ENCODE measurements around the gene METTL9.
A peak's percentile ranks its signal among the peaks of the same experiment; 100 is the strongest.
"Not testable (repeated sequence)": the region's sequence is repeated elsewhere in the genome, so short reads cannot be mapped to it uniquely, and the experiment has no call there.

METTL9 gene

DNA sequence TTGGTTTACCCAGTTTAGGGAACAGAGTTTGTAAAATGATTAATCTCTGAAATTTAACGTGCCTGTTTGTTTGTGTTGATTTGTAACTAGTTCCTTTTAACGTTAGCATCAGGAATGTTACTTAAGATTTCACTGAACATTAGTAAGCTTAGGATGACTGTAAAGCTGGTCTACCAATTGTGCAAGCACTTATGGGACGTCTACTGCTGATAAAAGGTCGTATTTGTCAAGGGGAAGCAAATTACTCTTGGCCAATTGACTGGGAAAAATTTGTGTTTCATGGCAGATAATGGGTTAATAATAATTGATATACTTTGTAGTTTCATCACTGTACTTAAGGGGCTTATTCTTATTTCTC is 11.8 kb downstream of the METTL9 start:
- peak; percentile 57 to 90 (median 71) for DNase-seq

DNA sequence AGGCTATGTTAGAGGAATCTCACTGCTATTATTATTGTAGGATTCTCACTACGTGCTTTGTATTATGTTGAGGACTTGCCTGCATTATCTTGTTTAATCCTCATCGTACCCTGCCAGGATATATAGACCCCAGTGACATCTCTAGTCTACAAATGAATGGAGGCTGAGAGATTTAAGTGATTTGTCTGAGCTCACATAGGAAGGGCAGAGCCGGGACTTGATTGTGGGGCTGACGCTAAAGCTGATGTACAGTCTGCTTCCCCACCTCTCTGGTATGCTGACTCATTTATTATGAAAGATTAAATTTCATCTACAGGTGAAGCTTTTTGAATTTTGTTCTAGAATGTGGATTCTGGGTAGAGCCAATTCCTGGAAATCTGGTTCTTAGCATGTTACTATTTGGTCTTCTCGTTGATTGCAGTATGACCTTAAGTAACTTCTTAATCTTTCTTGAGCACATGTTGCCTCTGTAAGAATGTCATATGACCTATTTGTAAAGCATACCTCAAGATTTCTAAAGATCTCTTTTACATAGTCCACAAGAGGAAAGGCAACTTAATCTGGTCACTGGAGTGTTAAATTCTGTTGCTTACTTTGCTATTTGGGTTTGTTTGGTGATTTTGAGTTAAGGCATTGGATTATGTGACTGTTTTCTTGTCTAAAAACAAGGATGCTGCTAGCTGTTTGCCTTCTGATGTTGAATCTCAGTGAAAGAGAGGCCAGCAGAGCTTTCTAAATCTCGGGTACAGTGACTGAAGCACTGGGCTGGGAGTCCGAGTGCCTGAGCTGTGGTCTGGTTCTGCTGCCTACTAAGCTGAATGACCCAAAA is 12.4 kb downstream of the METTL9 start:
- DNase-seq = peak; percentile 25 to 80 (median 63)

DNA sequence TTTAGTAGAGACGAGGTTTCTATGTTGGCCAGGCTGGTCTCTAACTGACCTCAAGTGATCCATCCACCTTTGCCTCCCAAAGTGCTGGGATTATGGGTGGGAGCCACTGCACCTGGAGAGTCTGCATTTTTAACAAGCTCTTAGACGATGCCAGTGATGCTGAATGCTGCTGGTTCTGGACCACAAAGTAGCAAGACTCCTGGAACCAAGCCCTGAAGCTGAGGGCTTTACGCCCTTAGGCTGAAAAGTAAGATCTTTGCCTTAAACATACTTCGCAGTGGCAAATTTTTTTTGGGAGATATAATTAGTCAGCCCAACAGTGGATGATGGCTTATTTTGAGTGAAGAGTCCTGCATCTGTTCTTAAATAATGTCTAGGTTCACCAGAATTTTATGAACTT is 14.0 kb downstream of the METTL9 start:
- DNase-seq = no peak

DNA sequence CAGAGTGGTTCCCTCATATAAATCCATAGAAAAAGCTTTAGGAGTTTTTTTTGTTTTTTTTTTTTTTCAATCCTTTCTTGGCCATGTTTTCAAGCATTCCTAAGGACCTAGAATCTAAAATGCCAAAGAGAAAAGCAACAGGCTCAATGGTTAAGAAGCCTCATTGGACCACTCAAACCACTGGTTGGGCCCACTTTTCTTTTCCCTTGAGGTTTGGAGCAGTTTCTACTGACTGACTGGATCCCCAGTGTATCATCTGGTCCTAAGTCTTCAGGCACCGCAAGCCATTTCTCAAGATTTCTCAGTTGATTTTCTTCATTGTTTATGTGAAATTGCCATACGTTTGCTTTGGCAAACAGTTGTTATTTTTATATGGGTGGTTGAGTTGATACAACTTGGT is 14.4 kb downstream of the METTL9 start:
- no peak for DNase-seq

DNA sequence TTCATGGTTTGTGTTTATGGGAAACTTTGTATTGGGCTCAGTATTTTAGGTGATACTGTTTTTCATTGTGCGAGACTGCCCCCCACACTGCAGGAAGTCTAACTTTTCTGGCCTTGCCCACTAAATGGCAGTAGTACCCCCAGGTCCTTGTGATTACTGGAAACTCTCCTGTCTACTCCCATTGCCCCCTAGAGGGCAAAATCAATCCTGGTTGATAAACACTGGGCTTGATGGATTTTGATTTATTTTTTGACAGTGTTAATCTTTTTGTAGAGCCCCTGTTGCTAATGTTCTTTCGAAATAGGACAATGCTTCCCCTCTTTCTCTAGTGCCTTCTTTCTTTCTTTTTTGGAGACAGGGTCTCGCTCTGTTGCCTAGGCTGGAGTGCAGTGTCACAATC is 15.5 kb downstream of the METTL9 start:
- DNase-seq = no peak

DNA sequence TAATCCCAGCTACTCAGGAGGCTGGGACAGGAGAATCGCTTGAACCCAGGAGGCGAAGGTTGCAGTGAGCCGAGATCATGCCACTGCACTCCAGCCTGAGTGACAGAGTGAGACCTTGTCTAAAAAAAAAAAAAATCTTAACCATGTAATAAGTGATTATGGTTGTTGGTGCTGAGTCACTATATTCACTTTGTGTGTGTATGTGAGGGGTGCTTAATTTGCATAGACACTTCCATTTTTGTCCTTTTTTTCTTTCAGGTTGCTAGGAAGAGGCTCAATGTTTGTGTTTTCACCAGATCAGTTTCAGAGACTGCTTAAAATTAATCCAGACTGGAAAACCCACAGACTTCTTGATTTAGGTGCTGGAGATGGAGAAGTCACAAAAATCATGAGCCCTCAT is 18.2 kb downstream of the METTL9 start:
- peak in 1 of 4 experiments; percentile 46 for DNase-seq

DNA sequence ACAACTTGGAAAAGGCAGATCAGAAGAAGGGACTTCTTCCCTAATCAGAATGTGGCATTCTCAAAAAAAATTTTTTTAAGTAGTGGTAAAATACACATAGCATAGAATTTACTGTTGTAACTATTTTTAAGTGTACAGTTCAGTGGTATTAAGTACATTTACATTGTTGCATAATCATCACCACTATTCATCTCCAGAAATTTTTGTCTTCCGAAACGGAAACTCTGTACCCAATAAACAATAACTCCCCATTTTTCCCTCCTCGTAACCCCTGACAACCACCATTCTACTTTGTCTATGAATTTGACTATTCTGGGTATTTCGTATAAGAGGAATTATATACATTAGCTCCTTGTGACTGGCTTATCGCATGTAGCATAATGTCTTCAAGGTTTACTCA is 18.9 kb downstream of the METTL9 start:
- DNase-seq = no peak

DNA sequence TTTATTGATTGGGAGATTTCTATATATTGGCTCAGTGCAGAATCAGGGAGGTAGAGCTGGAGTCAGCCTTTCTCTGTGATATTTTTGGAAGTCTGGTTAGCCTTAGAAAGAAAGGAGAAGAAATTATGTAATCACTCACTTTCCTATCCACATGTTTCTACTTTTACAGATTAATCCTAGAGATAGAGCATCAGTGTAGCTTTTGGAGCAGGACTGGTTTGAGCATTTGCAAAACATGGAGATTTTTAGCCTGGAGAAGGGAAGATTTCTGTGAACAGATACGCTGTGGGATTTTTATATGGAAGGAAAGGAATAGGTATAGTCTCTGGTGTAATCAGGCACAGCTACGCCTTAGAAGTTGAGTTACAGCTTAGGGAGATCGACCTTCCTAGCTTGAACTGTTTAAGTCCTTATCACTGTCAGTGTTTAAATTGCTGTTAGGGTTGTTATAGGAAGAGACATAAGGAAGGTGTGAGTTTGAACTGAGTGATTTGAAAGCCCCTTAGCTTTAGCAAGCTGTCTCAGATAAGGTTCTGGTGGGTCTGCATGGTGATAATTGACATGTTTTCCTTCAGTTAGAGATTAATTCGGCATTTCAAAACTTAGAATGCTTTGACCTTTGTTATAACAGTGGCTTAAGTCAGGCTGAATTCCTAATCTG is 20.5 kb downstream of the METTL9 start:
- DNase-seq = no peak

DNA sequence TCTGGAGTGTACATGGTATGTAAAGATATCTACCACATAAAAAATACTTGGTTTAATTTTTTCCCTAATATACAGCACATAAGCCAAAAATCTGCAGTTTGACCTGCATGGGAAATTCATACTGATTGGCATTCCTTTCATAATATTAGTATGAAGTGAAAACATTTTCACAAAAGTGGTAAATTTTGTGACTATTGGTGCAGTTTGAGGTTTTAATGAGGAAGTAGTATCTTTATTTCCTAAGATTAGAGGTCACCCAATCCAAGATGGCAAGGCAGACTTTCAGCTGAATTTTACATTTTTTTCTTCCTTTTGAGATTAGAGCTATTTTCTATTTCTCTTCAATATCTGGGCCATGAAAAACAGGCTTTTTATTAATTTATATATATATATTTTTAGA is 21.2 kb downstream of the METTL9 start:
- DNase-seq = no peak

DNA sequence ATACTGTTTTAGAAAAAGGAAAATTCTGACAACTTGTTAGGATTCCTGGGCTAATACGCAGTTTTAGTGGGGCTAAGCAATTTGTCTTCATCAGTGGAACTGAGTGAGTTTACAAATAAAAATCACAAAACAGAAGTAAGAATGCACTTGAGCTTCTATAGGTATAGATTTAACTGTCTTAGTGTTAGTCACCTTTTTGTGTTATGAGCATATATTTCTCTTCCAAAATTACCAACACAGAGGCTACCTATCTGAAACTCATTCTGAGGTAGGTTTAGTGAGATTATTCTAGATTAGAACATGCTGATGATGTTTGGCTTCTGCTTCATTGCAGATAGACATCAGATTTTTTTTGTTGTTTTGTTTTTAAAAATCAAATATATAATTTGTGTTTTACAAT is 23.2 kb downstream of the METTL9 start:
- DNase-seq = no peak

DNA sequence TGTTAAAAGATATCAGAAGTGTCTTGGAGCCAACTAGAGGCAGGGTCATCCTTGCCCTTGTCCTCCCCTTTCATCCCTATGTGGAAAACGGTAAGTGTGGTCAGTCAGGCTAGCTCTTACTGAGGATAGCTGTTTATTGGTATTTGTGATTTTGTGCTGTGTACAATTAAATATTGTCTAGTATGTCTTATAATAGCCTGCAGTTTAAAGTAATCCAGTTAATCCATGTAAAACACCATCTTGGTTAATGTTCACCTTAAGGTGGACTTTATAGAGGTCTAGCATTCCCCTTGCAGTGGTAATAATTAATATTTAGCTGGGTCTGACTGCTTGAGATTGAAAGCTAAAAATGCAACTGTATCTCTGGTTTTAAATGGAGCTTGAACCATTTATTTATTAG is 25.6 kb downstream of the METTL9 start:
- no peak for DNase-seq

DNA sequence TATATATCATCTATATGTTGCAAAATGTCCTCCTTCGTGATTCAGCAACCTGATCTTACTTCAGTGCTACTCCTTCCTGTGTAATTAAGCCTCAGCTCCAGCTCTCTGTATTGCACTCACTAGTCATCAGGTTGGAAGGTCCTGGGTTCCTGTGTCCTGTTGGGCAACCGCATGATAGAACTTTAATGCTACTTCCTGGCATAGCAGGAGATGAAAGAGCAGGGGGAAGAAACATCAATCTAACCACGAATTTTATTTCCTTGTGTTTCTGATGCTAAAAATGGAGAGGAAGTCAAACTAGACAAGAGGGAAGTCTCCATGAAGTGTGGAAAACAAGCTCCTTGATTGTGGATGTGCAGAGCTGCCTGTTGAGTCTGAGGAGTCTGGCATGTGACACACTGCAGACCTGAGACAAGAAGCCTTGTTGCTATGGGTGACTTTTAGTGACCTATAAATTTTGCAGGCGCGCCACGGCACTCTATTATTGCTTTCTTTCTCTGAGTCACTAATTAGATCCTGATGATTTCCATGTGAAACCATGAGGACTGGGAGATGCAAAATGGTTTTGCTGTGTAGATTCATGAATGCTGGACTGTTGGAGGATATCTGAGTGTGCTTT is 27.4 kb downstream of the METTL9 start:
- DNase-seq = peak; percentile 72 to 90 (median 76)

DNA sequence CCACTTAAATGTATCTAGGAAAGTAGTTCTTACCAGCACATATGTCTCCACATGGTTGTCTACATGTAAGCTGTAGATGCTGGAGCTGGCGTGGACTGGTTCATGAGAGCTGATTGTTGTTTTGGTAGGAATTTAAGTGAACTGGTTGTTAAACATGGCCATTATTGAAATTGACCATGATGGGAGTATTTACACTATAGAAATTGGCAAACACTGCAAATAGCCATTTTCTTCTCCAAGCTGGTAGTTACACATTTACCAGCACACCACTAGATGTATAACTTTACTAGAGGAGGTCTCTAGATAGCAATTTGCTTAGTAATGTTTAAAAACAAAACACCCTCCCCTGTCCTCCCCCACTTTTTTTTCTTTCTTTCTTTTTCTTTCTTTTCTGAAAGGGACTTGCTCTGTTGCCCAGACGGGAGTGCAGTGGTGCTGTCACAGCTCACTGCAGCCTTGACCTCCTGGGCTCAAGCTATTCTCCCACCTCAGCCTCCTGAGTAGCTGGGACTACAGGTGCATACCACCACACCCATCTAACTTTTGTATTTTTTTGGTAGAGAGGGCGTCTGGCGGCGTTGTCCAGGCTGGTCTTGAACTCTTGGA is 28.8 kb downstream of the METTL9 start:
- no peak for DNase-seq

DNA sequence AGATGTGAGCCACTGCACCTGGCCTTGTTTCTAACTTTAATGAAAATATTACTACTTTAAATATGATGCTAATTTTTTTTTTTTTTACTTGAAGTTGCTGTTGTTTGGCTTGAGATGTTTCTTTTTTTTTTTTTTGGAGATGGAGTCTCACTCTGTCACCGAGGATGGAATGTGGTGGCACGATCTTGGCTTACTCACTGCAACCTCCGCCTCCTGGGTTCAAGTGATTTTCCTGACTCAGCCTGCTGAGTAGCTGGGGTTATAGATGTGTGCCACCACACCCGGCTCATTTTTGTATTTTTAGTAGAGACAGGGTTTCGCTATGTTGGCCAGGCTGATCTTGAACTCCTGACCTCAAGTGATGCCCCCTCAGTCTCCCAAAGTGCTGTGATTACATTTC is 29.4 kb downstream of the METTL9 start:
- no peak for DNase-seq

DNA sequence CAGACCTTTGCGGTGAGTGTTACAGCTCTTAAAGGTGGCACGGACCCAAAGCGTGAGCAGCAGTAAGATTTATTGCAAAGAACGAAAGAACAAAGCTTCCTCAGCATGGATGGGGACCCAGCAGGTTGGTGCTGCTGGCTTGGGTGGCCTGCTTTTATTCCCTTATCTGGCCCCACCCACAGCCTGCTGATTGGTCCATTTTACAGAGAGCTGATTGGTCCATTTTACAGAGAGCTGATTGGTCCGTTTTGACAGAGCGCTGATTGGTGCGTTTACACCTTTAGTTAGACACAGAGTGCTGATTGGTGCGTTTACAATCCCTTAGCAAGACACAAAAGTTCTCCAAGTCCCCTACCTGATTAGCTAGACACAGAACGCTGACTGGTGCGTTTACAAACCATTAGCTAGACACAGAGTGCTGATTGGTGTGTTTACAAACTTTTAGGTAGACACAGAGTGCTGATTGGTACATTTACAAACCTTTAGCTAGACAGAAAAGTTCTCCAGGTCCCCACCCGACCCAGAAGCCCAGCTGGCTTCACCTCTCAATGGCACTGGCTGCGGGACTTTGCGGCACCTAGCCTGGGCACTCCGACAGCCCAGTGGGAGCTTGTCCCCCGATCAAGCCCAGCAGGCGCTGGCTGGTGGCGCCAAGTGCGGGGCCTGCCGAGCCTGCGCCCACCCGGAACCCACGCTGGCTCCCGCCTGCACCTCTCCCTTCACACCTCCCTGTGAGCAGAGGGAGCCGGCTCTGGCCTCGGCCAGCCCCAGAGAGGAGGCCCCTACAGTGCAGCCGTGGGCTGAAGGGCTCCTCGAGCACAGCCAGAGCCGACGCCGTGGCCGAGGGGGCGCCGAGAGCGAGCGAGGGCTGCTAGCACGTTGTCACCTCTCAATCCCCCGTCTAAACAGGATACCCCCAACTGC is 30.5 kb downstream of the METTL9 start:
- not testable (repeated sequence) for DNase-seq

DNA sequence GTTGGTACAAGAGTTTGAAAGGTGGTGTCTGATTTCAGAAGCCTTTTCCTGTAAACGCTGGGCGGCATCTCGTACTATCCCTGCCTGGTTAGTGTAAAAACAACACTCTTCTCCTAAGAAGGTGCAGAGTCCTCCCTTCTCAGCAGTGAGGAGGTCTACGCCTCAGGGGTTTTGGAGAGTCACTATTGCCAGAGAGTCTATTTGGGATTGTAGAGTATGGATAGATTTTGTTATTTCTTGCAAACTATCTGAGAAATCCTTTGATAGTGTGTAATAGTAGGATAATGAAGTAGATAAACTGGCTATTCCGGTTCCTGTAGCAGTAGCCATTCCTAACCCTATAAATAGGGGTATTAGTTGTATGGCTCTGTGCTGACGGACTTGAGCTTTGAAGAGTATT is 31.5 kb downstream of the METTL9 start:
- DNase-seq = not testable (repeated sequence)

DNA sequence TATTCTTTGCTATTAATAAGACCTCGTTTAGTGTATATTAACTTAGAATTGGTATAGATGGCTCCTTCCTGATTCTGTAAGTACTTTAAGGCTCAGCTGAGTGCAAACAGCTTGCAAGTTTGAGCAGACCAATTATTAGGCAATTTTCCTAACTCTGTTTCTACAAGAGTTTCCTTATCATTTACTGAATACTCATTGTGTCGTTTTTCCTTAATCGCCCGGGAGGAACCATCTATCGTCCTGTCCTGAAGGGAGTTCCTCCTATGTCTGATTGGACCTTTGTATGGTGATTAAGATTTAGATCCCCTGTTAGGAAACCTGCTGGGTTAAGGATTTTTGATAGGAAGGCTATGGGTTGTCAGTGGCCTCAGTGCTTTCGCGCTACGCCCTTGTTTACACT is 32.0 kb downstream of the METTL9 start:
- peak in 3 of 4 experiments; percentile 19 to 46 (median 29) for DNase-seq

DNA sequence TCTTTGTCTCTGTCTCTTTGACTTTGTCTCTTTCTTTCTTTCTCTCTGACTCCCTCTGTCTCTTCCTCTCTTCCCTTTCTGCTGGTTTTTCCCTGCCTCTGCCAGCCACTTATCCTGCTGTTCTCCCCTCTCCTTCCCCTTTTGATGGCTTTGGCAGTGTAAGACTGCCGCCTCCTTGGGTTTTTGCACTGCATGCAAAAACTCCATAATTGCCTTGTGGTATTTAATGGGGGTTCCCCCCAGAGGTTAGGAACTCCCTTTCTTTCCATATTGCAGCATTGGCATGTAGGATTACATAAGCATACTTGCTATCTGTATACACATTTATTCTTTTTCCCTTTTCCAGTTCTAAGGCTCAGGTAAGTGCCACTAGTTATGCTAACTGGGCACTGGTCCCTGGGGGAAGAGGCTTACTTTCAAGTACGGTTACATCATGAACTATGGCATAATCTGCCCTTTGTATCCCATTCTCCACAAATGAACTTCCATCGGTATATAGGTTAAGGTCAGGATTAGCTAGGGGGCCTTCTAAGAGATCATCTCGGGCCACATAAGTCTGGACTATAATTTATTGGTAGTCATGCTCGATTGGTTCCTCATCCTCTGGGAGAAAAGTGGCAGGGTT is 32.7 kb downstream of the METTL9 start:
- peak; percentile 73 to 90 (median 83) for DNase-seq

DNA sequence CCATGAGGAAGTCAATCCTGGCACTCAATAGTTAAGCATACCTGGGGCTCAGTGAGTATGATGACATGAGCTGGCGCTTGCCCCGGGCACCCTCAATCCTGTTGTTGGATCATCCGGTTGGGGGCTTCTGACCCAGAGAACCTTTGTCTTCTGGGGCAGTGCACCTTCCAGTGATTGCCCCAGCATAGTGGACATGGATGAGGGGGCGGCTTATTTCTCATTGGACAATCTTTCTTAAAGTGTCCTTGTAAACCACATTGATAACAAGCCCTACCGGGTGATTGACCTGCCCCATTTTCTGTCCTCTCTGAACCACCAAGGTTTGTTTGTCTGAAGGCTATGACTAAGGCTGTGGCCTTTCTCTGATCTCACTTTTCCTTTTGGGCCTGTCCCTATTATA is 34.8 kb downstream of the METTL9 start:
- no peak for DNase-seq

DNA sequence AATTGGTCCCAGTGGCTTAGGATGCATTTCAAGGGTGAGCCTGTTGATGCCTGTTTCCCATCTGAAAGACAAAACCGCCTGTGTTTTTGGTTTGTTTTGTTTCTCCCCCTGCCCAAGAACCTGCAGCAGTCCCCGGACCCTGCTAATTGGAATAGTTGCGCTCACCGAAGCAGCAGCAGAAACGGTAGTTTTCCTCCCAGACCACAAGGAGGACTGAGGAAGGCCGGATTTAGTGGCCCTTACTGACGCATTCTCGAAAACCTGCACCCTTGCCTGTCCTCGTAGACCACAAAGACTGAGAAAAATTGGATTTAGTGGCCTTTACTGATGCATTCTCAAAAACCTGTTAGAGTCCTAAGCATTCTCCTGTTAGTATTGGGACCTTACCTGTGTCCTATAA is 36.3 kb downstream of the METTL9 start:
- not testable (repeated sequence) for DNase-seq

DNA sequence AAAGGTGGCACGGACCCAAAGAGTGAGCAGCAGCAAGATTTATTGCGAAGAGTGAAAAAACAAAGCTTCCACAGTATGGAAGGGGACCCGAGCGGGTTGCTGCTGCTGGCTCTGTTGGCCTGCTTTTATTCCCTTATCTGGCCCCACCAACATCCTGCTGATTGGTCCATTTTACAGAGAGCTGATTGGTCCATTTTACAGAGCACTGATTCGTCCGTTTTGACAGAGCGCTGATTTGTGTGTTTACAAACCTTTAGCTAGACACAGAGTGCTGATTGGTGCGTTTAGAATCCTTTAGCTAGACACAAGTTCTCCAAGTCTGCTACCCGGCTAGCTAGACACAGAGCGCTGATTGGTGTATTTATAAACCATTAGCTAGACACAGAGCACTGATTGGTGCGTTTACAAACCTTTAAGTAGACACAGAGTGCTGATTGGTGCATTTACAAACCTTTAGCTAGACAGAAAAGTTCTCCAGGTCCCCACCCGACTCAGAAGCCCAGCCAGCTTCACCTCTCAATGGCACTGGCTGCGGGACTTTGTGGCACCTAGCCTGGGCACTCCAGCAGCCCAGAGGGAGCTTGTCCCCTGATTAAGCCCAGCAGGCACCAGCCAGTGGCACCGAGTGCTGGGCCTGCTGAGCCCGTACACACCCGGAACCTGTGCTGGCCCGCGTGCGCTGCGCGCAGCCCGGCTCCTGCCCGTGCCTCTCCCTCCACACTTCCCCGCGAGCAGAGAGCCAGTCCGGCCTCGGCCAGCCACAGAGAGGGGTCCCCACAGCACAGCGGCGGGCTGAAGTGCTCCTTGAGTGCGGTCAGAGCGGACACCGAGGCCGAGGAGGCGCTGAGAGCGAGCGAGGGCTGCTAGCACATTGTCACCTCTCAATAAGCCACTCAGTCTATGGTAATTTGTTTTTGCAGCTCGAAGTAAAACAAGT is 37.9 kb downstream of the METTL9 start:
- DNase-seq = no peak
